ENCODE measurements around the gene CAP1.
A peak's percentile ranks its signal among the peaks of the same experiment; 100 is the strongest.
"Not testable (repeated sequence)": the region's sequence is repeated elsewhere in the genome, so short reads cannot be mapped to it uniquely, and the experiment has no call there.

The CAP1 gene

DNA sequence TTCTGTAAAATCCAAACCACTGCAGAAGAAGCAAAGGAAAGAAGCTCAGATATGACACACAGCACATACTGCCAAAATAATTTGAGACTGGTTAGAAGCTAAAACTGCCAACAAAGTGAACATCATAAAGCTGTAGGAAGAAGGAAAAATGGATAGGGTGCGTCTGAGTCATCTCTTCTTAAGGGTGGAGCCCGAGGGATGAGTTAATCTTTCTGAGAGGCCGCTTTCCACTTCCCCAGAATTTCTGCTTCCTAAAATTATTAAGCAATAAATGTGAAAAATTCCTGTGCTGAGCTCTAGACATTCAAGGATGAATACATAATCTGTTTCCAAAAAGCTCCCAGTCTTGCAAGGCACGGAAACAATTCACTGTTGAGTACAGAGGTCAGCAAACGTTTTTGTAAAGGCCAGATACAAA is 36.4 kb downstream of the CAP1 start:
- no peak for DNase-seq (ENCODE audit: low read depth)
- no peak for TF ChIP-seq CTCF (IDR thresholded peaks at IDR 0.05; ENCODE audit: low read depth, low read length, missing control alignments)
- in situ Hi-C loops (cut with HindIII; ENCODE audit: low sequenced_read_pairs): no loop called here

GRCh38 chr1:40078512-40079333 is 38.2 kb downstream of the CAP1 start:
- no peak overlapping the region for H3K4me3 ChIP-seq (ENCODE audit: low read depth, low read length)
- in situ Hi-C loops (cut with HindIII; ENCODE audit: low sequenced_read_pairs): no loop called here
- peak; percentile 26 for DNase-seq (ENCODE audit: low read depth)
- peak; percentile 84 for TF ChIP-seq CTCF (IDR thresholded peaks at IDR 0.05; ENCODE audit: low read depth, low read length, missing control alignments)

More for the DNA sequence above, 36.4 kb downstream of the CAP1 start:
- H3K4me3 ChIP-seq (ENCODE audit: low read depth, low read length): no peak overlapping the region

GRCh38 chr1:40079774-40080400 is 39.4 kb downstream of the CAP1 start:
- in situ Hi-C loops (cut with HindIII; ENCODE audit: low sequenced_read_pairs): no loop called here
- no peak overlapping the region for H3K4me3 ChIP-seq (ENCODE audit: low read depth, low read length)
- no peak for TF ChIP-seq CTCF (IDR thresholded peaks at IDR 0.05; ENCODE audit: low read depth, low read length, missing control alignments)
- no peak for DNase-seq (ENCODE audit: low read depth)

- no peak for DNase-seq (ENCODE audit: low read depth)
- in situ Hi-C loops (cut with HindIII; ENCODE audit: low sequenced_read_pairs): no loop called here
- no peak overlapping the region for H3K4me3 ChIP-seq (ENCODE audit: low read depth, low read length)
- no peak for TF ChIP-seq CTCF (IDR thresholded peaks at IDR 0.05; ENCODE audit: low read depth, low read length, missing control alignments)
These were observed 41.3 kb downstream of the CAP1 start for GRCh38 chr1:40081871-40082270.

- in situ Hi-C loops (cut with HindIII; ENCODE audit: low sequenced_read_pairs); H3K4me3 ChIP-seq (ENCODE audit: low read depth, low read length): not testable (repeated sequence)
- DNase-seq (ENCODE audit: low read depth): peak; percentile 13
- peak; percentile 77 for TF ChIP-seq CTCF (IDR thresholded peaks at IDR 0.05; ENCODE audit: low read depth, low read length, missing control alignments)
These were observed 44.2 kb downstream of the CAP1 start for GRCh38 chr1:40084750-40085149.

DNA sequence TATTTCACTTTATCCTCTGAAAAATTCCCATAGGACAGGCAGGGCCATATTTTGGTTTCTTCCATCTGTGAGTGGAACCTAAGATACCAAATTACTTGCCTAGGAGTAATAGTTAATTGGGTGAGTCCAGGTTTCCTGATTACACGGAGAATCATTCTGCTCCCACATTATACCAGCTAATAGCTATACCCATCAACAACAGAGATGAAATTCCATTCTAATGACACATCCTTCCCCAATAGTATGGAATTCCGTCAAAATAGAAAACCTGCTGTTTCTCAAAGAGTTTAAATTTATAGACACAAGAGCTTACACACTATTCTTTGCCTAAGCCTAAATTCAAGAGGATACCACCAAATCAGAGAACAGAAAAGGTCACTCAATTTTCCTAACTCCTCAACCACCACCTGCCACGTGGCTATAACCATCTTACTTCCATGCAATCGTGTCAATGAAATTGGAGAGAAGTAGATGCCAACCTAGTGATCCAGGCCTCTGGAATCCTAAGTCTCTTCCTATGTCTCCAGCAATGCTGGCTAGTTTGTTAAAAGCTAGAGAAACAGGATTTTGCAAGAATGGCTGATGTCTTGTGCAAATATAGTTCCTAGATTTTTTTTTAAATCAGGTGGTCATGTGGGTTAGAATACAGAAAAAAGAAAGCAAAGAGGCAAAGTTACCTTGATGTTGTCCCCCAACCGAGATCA is 50.3 kb downstream of the CAP1 start:
- no peak for TF ChIP-seq CTCF (IDR thresholded peaks at IDR 0.05; ENCODE audit: low read depth, low read length, missing control alignments)
- no peak overlapping the region for H3K4me3 ChIP-seq (ENCODE audit: low read depth, low read length)
- DNase-seq (ENCODE audit: low read depth): no peak
- in situ Hi-C loops (cut with HindIII; ENCODE audit: low sequenced_read_pairs): no loop called here
